B cell (primary cell): ENCODE measurements around the gene ADAM12. TPM values are rescaled to one million over a fixed set of nuclear protein-coding genes. Genes with fewer than 3 reads are reported as not detected.

Source experiments
- ATAC-seq: fragments of 200-7000 bp; cut with Tn5 transposase; one replicate; pipeline ENCODE4 v1.10.0; 2021; ENCODE audit warnings: low read depth, mild to moderate bottlenecking, moderate number of reproducible peaks, moderate library complexity
- CTCF ChIA-PET: fragments of 350-600 bp; sonication (Branson Sonifier 250); formaldehyde crosslinking; loops from one replicate; lab custom pipeline; 2021; ENCODE audit warnings: antibody characterized with exemption, inconsistent platforms; lab: Charles Lee
- POLR2A ChIA-PET: fragments of 350-600 bp; sonication (Branson Sonifier 250); formaldehyde crosslinking; loops from one replicate; lab custom pipeline; 2021; ENCODE audit warnings: antibody characterized with exemption; lab: Charles Lee
- DNase-seq: peaks from one replicate; pipeline ENCODE4 v3.0.0; 2013
- H2AFZ ChIP-seq: 2 replicates; pipeline ENCODE4 v1.6.1; 2012; ENCODE audit warnings: mild to moderate bottlenecking, low read depth, low read length; ENCODE audit not compliant: insufficient read depth, poor library complexity, severe bottlenecking
- H3K27ac ChIP-seq, 2 donors: 1 replicate in 1 of 2; 2 replicates in 1 of 2; pipeline ENCODE4 v1.5.1; 2012 to 2013; ENCODE audit warnings: low read length in 2 of 2, mild to moderate bottlenecking in 2 of 2, moderate library complexity in 1 of 2
- H3K27me3 ChIP-seq, 4 experiments: fragments of 200-600 bp in 1 of 4; sonication (generic) in 1 of 4; replicated peaks in 1 of 4; 1 replicate in 2 of 4; 2 replicates in 2 of 4; pipeline versions ENCODE4 v1.6.1 to v1.7.0; 2013 to 2016; ENCODE audit warnings: low read length in 3 of 4, mild to moderate bottlenecking in 2 of 4, mixed read lengths in 1 of 4, moderate library complexity in 1 of 4; ENCODE audit not compliant: insufficient read depth in 4 of 4, control insufficient read depth in 3 of 4; ENCODE audit errors: control extremely low read depth in 1 of 4
- H3K36me3 ChIP-seq, 2 experiments: replicated peaks in 1 of 2; 1 replicate in 1 of 2; 2 replicates in 1 of 2; pipeline versions ENCODE4 v1.6.1 to v1.7.1; 2013; ENCODE audit warnings: low read length in 1 of 2; ENCODE audit not compliant: insufficient read depth in 2 of 2, control insufficient read depth in 1 of 2; ENCODE audit errors: control extremely low read depth in 1 of 2, extremely low read depth in 1 of 2
- H3K4me1 ChIP-seq, 2 donors: fragments of 200-600 bp in 1 of 2; sonication (generic) in 1 of 2; 1 replicate in 1 of 2; 2 replicates in 1 of 2; pipeline versions ENCODE4 v1.5.1 to v1.6.1; 2013 to 2017; ENCODE audit warnings: low read length in 2 of 2; ENCODE audit not compliant: control insufficient read depth in 2 of 2, insufficient read depth in 2 of 2
- H3K4me2 ChIP-seq: replicated peaks from 2 replicates; pipeline ENCODE3; 2012; ENCODE audit warnings: mild to moderate bottlenecking, low read depth, low read length; ENCODE audit not compliant: poor library complexity, severe bottlenecking
- H3K4me3 ChIP-seq, 5 experiments: fragments of 200-600 bp in 1 of 5; sonication (generic) in 1 of 5; 1 replicate in 3 of 5; 2 replicates in 2 of 5; pipeline versions ENCODE4 v1.5.1 to v1.7.0; 2011 to 2016; ENCODE audit warnings: low read length in 4 of 5, mild to moderate bottlenecking in 4 of 5, low read depth in 2 of 5, control low read depth in 1 of 5, moderate library complexity in 1 of 5; ENCODE audit not compliant: insufficient read depth in 1 of 5; ENCODE audit errors: control extremely low read depth in 1 of 5, extremely low read depth in 1 of 5
- H3K79me2 ChIP-seq: fragments of 200-600 bp; sonication (generic); one replicate; pipeline ENCODE4 v1.6.0; 2016; ENCODE audit warnings: low read length; ENCODE audit not compliant: control insufficient read depth, insufficient read depth
- H3K9ac ChIP-seq: fragments of 200-600 bp; sonication (generic); 2 replicates; pipeline ENCODE4 v1.6.1; 2017; ENCODE audit warnings: mild to moderate bottlenecking, low read length, moderate library complexity
- H3K9me3 ChIP-seq, 3 donors: one replicate each; pipeline versions ENCODE4 v1.6.1 to v1.7.1; 2013; ENCODE audit warnings: low read length in 2 of 3; ENCODE audit not compliant: control insufficient read depth in 2 of 3, insufficient read depth in 1 of 3; ENCODE audit errors: control extremely low read depth in 1 of 3
- H4K20me1 ChIP-seq: 2 replicates; pipeline ENCODE4 v1.6.0; 2012; ENCODE audit warnings: mild to moderate bottlenecking, low read length; ENCODE audit not compliant: insufficient read depth, control insufficient read depth, poor library complexity, severe bottlenecking
- H3K27ac Mint-ChIP-seq: one replicate; pipeline ENCODE4 v1.8.0; 2021; ENCODE audit warnings: mixed read lengths
- H3K27me3 Mint-ChIP-seq: one replicate; pipeline ENCODE4 v1.8.0; 2021; ENCODE audit warnings: mixed read lengths
- H3K4me1 Mint-ChIP-seq: one replicate; pipeline ENCODE4 v1.8.0; 2021; ENCODE audit warnings: mixed read lengths
- H3K4me3 Mint-ChIP-seq: one replicate; pipeline ENCODE4 v1.8.0; 2021; ENCODE audit warnings: mixed read lengths
- H3K9me3 Mint-ChIP-seq: one replicate; pipeline ENCODE4 v1.8.0; 2022; ENCODE audit warnings: mixed read lengths; ENCODE audit not compliant: insufficient read depth
- EZH2 ChIP-seq: IDR thresholded peaks from 2 replicates; pipeline ENCODE4 v1.6.1; 2012; ENCODE audit warnings: borderline replicate concordance, low read depth, mild to moderate bottlenecking, moderate library complexity, low read length; ENCODE audit not compliant: insufficient read depth, poor library complexity, severe bottlenecking
- WGBS: methylation state at CpG from one replicate; pipeline ENCODE4 v1.1.5; 2013; ENCODE audit warnings: missing lambda C conversion rate; ENCODE audit not compliant: insufficient coverage; 5-methylcytosine and 5-hydroxymethylcytosine counted together
- intact Hi-C: fragments of 100-400 bp; cut with micrococcal nuclease; formaldehyde crosslinking; loops from one replicate; pipeline ENCODE4 v1.10.0; 2022
- polyA plus RNA-seq: library from polyadenylated mRNA; depleted of rRNA; stranded (reverse); fragments of >200 nt; gene quantifications from 2 replicates; pipeline ENCODE4 v1.2.3, GENCODE V29; 2012
- total RNA-seq, 2 donors: library from RNA; stranded (reverse); fragments of 120-200 nt in 1 of 2; gene quantifications; 1 replicate in 1 of 2; 2 replicates in 1 of 2; pipeline versions ENCODE4 v1.2.3 to v1.2.4, GENCODE V29; 2013 to 2022
- TF ChIP-seq, protein P1 (sequence below): fragments of 200-600 bp; IDR thresholded peaks from one replicate; pipeline ENCODE4 v1.8.0; 2022; ENCODE audit warnings: antibody characterized with exemption, mild to moderate bottlenecking

The ADAM12 gene
- total and polyA plus RNA-seq, 2 donors (not counting 1 experiment from before 2014, with no cell fraction given), result 0.01 to 0.22 TPM

DNA sequence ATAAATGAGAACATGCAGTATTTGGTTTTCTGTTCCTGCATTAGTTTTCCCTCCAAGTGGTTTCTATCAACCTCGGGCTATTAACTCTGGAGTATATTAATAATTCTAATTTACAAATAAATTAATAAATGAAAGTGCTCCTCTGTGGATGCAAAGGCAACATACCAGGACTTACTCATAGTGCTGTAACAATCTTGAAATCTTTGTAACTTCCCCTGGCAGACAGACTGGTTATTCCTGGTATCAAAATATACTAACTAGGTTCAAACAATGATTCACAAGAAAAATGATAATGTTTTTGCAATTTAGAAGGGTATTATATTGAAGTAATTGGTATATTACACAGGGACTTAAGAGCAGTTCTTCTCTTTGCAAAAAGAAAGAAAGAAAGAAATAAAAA lies 314.7 kb downstream of the ADAM12 start:
- CTCF ChIA-PET, result no interaction called here
- TF ChIP-seq, protein P1, sequence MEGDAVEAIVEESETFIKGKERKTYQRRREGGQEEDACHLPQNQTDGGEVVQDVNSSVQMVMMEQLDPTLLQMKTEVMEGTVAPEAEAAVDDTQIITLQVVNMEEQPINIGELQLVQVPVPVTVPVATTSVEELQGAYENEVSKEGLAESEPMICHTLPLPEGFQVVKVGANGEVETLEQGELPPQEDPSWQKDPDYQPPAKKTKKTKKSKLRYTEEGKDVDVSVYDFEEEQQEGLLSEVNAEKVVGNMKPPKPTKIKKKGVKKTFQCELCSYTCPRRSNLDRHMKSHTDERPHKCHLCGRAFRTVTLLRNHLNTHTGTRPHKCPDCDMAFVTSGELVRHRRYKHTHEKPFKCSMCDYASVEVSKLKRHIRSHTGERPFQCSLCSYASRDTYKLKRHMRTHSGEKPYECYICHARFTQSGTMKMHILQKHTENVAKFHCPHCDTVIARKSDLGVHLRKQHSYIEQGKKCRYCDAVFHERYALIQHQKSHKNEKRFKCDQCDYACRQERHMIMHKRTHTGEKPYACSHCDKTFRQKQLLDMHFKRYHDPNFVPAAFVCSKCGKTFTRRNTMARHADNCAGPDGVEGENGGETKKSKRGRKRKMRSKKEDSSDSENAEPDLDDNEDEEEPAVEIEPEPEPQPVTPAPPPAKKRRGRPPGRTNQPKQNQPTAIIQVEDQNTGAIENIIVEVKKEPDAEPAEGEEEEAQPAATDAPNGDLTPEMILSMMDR, result no peak
- no peak for TF ChIP-seq EZH2
- Mint-ChIP-seq H3K4me3 (no peak overlapping the region), H3K27ac (no peak overlapping the region), H3K9me3 (peaks cover 3% of the 10 kb centered on the region), H3K27me3 (peaks cover 47% of the 10 kb centered on the region), H3K4me1 (no peaks in the 10 kb centered on the region)
- DNase-seq (no peak), ATAC-seq (no peak)
- no peaks in the 10 kb centered on the region for H4K20me1 ChIP-seq
- no peaks in the 10 kb centered on the region for H3K9me3 ChIP-seq
- no peaks in the 10 kb centered on the region for H3K36me3 ChIP-seq
- H3K79me2 ChIP-seq, result no peaks in the 10 kb centered on the region
- H3K4me2 ChIP-seq, result no peak overlapping the region
- H3K27me3 ChIP-seq, result peaks cover 0 to 13% (median 2%) of the 10 kb centered on the region in 4 experiments
- H3K27ac ChIP-seq, result no peak overlapping the region
- H3K9ac ChIP-seq, result no peak overlapping the region
- no CpG with 5 or more reads among the region's 1 CpG for WGBS
- no peak overlapping the region for H3K4me3 ChIP-seq
- POLR2A ChIA-PET, result no interaction called here
- no peak overlapping the region for H2AFZ ChIP-seq
- intact Hi-C loops, result no loop called here
- no peaks in the 10 kb centered on the region for H3K4me1 ChIP-seq

DNA sequence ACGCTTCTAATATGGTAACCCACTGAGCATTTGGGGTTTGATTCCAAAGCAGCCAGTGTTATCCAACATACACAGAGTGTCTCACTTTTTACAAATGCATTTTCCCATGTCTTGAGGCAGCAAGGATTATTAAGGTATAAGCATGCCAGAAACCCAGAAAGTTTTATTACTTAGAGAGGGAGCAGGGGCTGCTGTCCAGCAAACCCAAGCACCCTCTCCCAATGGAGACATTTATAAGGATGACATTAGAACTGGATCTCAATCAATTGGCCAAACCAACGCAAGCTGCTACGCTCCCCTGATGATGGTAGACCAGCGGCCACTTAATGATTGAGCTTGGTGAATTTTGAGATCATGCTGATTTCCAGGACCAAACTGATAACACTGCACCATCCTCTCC lies 315.7 kb downstream of the ADAM12 start:
- H3K36me3 ChIP-seq, result no peaks in the 10 kb centered on the region
- H3K4me1 ChIP-seq, result no peaks in the 10 kb centered on the region
- Mint-ChIP-seq H3K4me3 (no peak overlapping the region), H3K27me3 (peaks cover 47% of the 10 kb centered on the region), H3K4me1 (no peaks in the 10 kb centered on the region), H3K9me3 (peaks cover 3% of the 10 kb centered on the region), H3K27ac (no peak overlapping the region)
- no peaks in the 10 kb centered on the region for H3K79me2 ChIP-seq
- H3K9me3 ChIP-seq, result no peaks in the 10 kb centered on the region
- WGBS, result 85% methylated on average over 2 of the region's 4 CpGs
- H3K27me3 ChIP-seq, result peaks cover 0 to 13% (median 1%) of the 10 kb centered on the region in 4 experiments
- H3K4me2 ChIP-seq, result no peak overlapping the region
- no peak for TF ChIP-seq EZH2
- TF ChIP-seq, protein P1, result no peak
- no peak overlapping the region for H3K4me3 ChIP-seq
- ATAC-seq, result no peak
- DNase-seq, result no peak
- H3K27ac ChIP-seq, result no peak overlapping the region
- no peak overlapping the region for H3K9ac ChIP-seq
- intact Hi-C loops, result no loop called here
- no peak overlapping the region for H2AFZ ChIP-seq
- ChIA-PET POLR2A (no interaction called here), CTCF (no interaction called here)
- no peaks in the 10 kb centered on the region for H4K20me1 ChIP-seq
